GM10266 (cell line): Measurements from ENCODE around the gene GALNT15.

ENCODE experiments used
- DNase-seq: peaks from one replicate; pipeline ENCODE4 v3.0.0; 2012; ENCODE audit errors: extremely low spot score
- CTCF ChIP-seq: IDR thresholded peaks from 2 replicates; pipeline ENCODE4 v1.5.1; 2012; ENCODE audit warnings: mild to moderate bottlenecking, low read depth; ENCODE audit not compliant: control insufficient read depth, insufficient read depth; ENCODE audit errors: missing control alignments

GALNT15 gene

GRCh38 chr3:16180737-16181134, 6.3 kb downstream of the GALNT15 start:
- DNase-seq, result no peak
- TF ChIP-seq CTCF, result no peak

GRCh38 chr3:16181361-16181760, 6.9 kb downstream of the GALNT15 start:
- DNase-seq, result no peak
- no peak for TF ChIP-seq CTCF

- no peak for DNase-seq
- no peak for TF ChIP-seq CTCF
Observed at GRCh38 chr3:16182183-16182582, 7.7 kb downstream of the GALNT15 start.

GRCh38 chr3:16182612-16183011, 8.1 kb downstream of the GALNT15 start:
- no peak for TF ChIP-seq CTCF
- DNase-seq, result no peak

GRCh38 chr3:16183082-16183481, 8.6 kb downstream of the GALNT15 start:
- DNase-seq, result no peak
- no peak for TF ChIP-seq CTCF

- DNase-seq, result no peak
- no peak for TF ChIP-seq CTCF
Observed at GRCh38 chr3:16183601-16184270, 9.3 kb downstream of the GALNT15 start.

DNA sequence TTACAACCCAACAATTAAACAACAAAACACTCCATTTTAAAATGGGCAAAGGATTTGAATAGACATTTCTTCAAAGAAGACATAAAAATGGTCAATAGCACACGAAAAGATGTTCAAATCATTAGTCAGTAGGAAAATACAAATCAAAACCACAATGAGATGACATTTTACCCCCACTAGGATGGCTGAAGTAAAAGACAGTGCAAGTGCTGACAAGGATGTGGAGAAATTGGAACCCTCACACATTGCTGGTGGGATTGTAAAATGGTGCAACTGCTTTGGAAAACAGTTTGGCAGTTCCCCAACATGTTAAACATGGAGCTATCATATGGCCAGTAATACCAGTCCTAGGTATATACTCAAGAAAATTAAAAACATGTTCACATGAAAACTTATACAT, 11.6 kb downstream of the GALNT15 start:
- no peak for TF ChIP-seq CTCF
- no peak for DNase-seq
